Activated T-cell treated with anti-CD3 and anti-CD28 coated beads, Interleukin-2, amount 50 U/mL, for 72 hours (primary cell): ENCODE measurements around the gene GTF3C1. TPM values are rescaled to one million over a fixed set of nuclear protein-coding genes. Genes with fewer than 3 reads are reported as not detected.

ENCODE experiments used
- ATAC-seq, 2 donors: fragments of 150-1000 bp; cut with Tn5 transposase; replicated peaks in 1 of 2; 2 replicates each; pipeline ENCODE4 v1.10.0; 2021; ENCODE audit warnings: moderate library complexity in 2 of 2, mild to moderate bottlenecking in 1 of 2
- DNase-seq, 2 donors: peaks; one replicate each; pipeline ENCODE4 v3.0.0; 2021 to 2022; ENCODE audit warnings: mixed read lengths in 1 of 2
- H3K27ac Mint-ChIP-seq: one replicate; pipeline ENCODE4 v1.8.0; 2022; ENCODE audit warnings: mild to moderate bottlenecking, moderate library complexity, mixed read lengths
- H3K27me3 Mint-ChIP-seq: one replicate; pipeline ENCODE4 v1.8.0; 2022; ENCODE audit warnings: low read depth, mixed read lengths
- H3K36me3 Mint-ChIP-seq, 2 donors: one replicate each; pipeline ENCODE4 v1.8.0; 2022; ENCODE audit warnings: mixed read lengths in 2 of 2, mild to moderate bottlenecking in 1 of 2; ENCODE audit not compliant: insufficient read depth in 2 of 2
- H3K4me1 Mint-ChIP-seq: one replicate; pipeline ENCODE4 v1.8.0; 2022; ENCODE audit warnings: low read depth, mixed read lengths
- H3K4me3 Mint-ChIP-seq, 2 donors: one replicate each; pipeline ENCODE4 v1.8.0; 2022; ENCODE audit warnings: mild to moderate bottlenecking in 2 of 2, mixed read lengths in 2 of 2, moderate library complexity in 2 of 2
- H3K9me3 Mint-ChIP-seq, 2 donors: one replicate each; pipeline ENCODE4 v1.8.0; 2022; ENCODE audit warnings: mixed read lengths in 2 of 2
- total RNA-seq, 2 donors: library from RNA; stranded (reverse); gene quantifications; one replicate each; pipeline ENCODE4 v1.2.3, GENCODE V29; 2022

Gene GTF3C1, protein sequence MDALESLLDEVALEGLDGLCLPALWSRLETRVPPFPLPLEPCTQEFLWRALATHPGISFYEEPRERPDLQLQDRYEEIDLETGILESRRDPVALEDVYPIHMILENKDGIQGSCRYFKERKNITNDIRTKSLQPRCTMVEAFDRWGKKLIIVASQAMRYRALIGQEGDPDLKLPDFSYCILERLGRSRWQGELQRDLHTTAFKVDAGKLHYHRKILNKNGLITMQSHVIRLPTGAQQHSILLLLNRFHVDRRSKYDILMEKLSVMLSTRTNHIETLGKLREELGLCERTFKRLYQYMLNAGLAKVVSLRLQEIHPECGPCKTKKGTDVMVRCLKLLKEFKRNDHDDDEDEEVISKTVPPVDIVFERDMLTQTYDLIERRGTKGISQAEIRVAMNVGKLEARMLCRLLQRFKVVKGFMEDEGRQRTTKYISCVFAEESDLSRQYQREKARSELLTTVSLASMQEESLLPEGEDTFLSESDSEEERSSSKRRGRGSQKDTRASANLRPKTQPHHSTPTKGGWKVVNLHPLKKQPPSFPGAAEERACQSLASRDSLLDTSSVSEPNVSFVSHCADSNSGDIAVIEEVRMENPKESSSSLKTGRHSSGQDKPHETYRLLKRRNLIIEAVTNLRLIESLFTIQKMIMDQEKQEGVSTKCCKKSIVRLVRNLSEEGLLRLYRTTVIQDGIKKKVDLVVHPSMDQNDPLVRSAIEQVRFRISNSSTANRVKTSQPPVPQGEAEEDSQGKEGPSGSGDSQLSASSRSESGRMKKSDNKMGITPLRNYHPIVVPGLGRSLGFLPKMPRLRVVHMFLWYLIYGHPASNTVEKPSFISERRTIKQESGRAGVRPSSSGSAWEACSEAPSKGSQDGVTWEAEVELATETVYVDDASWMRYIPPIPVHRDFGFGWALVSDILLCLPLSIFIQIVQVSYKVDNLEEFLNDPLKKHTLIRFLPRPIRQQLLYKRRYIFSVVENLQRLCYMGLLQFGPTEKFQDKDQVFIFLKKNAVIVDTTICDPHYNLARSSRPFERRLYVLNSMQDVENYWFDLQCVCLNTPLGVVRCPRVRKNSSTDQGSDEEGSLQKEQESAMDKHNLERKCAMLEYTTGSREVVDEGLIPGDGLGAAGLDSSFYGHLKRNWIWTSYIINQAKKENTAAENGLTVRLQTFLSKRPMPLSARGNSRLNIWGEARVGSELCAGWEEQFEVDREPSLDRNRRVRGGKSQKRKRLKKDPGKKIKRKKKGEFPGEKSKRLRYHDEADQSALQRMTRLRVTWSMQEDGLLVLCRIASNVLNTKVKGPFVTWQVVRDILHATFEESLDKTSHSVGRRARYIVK (N-terminal part only)
- total RNA-seq: 10 to 100 TPM; 49.6 to 61.1 TPM

DNA sequence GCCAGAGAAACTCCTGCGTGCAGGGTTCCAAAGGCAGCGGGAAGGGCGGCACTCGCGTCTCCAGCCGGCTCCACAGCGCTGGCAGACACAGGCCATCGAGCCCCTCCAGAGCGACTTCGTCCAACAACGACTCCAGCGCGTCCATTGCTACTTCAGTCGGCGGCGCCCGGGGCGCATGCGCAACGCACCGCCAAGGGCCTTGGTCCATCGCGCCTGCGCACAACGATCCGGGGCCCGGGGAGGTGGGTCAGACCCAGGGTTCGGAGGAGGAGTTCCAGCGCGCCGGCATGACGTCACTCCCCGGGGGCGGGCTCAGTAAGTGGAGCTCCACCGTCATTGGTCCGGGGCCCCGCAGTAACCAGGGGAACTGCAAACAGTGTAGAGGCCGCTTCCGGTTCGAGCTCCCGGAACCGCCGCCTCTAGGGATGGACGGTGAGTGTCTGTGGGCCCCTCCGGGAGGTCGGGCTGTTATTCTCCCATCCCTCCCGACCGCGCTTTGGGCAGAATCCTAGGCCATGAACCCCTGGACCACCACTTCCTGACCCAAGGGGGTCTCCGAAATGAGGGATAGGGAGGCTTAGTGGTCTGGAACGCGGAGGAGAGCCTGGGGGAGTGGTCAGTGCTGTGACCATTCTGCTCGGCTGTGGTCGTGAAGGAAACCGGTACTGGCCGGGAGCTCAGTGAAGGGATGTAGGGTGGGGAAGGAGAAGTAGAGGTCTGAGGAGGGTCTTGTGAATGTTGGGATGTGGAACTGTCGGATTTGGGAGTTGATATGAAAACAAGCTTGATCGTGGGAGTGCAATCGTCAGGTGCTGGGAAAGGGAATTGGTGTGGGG is at the start of gene GTF3C1, which contains the start of gene KATNIP:
TSS of gene GTF3C1 (minus strand) at position 168 of the 836 bp plus-strand sequence. CDS start at position 145, 23 bp downstream.
TSS of gene KATNIP (plus strand) at position 399 of the 836 bp plus-strand sequence. CDS start at position 426, 27 bp downstream.
- ATAC-seq (peak; percentile 97), DNase-seq (peak; percentile 100)
- Mint-ChIP-seq H3K4me1 (peaks cover 43% of the 10 kb centered on the region), H3K27ac (peak within 1 kb of the TSS; percentile 97), H3K27me3 (no peaks in the 10 kb centered on the region), H3K4me3 (peak within 1 kb of the TSS; percentile 96 to 99), H3K36me3 (peaks cover 0 to 7% of the 10 kb centered on the region in 2 donors), H3K9me3 (no peaks in the 10 kb centered on the region)

DNA sequence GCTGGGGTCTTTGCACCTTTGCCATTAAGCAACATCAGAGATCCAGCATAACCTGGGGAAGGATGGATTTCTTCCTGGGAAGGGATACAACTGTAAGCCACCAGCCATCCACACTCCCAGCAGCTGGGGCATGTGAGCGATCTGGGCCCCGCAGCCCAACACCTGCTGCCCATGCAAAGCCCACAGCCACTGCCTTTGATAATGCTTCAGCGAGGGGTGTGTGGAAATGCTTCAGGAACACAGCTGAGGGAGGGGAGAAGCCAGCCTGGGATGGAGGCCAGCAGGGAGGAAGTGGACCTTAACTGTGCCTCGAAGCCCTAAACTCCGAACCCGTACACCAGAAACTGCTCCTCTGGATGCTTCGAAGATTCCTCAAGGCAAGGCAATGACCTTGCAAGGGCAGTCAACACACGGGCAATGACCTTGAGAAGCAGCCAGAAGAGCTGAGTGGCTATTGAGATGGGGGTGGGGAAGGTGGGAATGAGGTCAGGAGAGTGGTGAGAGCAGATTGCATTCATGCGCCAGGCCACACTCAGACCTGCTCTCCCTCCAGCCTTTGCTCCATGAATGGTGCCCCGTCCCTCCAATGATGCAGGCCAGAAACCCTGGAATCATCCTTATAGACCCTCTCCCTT is 49.3 kb upstream of the GTF3C1 start:
- Mint-ChIP-seq H3K27me3 (no peaks in the 10 kb centered on the region), H3K36me3 (no peaks in the 10 kb centered on the region), H3K4me3 (no peak overlapping the region), H3K27ac (no peak overlapping the region), H3K4me1 (no peaks in the 10 kb centered on the region), H3K9me3 (no peaks in the 10 kb centered on the region)
- DNase-seq (no peak), ATAC-seq (no peak)

DNA sequence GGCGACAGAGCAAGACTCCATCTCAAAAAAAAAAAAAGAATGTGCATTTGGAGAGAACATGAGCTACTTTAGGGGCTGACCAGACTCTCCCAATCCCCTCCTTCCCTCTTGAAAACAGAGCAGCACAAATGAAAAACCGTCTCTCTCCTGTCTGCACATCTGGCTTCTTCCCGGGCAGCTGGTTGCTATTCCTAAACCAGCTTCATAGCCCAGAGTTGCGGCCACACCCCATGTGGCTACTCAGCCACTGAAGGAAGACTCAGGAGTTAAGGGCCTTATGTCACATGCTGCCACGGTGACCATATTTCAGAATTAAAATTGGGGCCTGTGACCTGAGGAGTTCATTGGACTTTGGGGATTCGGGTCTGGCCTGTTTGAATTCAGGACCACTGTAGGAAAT is 48.5 kb upstream of the GTF3C1 start:
- no peak overlapping the region for H3K27ac Mint-ChIP-seq
- DNase-seq (no peak), ATAC-seq (no peak)
- H3K4me3 Mint-ChIP-seq: no peak overlapping the region
- no peaks in the 10 kb centered on the region for H3K4me1 Mint-ChIP-seq
- H3K27me3 Mint-ChIP-seq: no peaks in the 10 kb centered on the region
- H3K9me3 Mint-ChIP-seq: no peaks in the 10 kb centered on the region
- H3K36me3 Mint-ChIP-seq: no peaks in the 10 kb centered on the region

DNA sequence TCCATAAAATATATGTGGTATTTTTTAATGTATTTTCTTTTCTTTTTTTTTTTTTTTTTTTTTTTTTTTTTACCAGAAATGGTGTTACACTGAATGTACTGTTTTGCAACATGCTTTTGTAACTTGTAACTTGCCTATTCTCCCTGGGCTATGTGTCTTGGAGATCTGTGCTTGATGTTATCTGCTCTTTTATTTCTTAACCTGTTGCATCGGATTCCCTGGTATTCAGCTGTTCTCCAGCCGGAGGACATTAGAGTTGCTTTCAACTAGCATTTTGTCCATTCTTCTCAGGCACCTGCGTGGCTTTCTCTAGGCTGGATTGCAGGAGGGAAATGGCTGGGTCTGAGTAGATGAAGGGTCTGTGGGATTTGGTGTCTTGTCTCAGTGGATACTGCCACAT is 47.6 kb upstream of the GTF3C1 start:
- H3K9me3 Mint-ChIP-seq: no peaks in the 10 kb centered on the region
- no peak for ATAC-seq
- no peak for DNase-seq
- H3K27ac Mint-ChIP-seq: no peak overlapping the region
- H3K4me3 Mint-ChIP-seq: no peak overlapping the region
- H3K36me3 Mint-ChIP-seq: no peaks in the 10 kb centered on the region
- H3K4me1 Mint-ChIP-seq: no peaks in the 10 kb centered on the region
- no peaks in the 10 kb centered on the region for H3K27me3 Mint-ChIP-seq

DNA sequence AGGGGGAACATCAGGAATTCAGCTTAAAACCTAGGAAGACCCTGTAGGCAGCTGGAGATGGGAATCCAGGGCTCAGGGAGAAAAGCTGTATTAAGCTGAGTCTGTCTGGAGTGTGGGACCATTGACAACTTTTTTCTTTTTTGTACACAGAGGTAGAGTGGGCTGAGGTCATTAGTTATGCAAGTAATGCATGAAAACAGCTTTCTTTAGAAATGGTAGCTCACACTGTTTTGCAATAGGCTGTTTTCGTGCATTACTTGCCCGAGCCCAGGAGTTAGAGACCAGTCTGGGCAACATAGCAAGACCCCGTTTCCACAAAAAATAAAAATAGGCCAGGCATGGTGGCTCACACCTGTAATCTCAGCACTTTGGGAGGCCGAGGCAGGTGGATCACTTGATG is 46.7 kb upstream of the GTF3C1 start:
- no peak for ATAC-seq
- DNase-seq: no peak
- H3K4me1 Mint-ChIP-seq: no peaks in the 10 kb centered on the region
- no peaks in the 10 kb centered on the region for H3K36me3 Mint-ChIP-seq
- H3K27me3 Mint-ChIP-seq: no peaks in the 10 kb centered on the region
- no peaks in the 10 kb centered on the region for H3K9me3 Mint-ChIP-seq
- H3K4me3 Mint-ChIP-seq: no peak overlapping the region
- H3K27ac Mint-ChIP-seq: no peak overlapping the region

DNA sequence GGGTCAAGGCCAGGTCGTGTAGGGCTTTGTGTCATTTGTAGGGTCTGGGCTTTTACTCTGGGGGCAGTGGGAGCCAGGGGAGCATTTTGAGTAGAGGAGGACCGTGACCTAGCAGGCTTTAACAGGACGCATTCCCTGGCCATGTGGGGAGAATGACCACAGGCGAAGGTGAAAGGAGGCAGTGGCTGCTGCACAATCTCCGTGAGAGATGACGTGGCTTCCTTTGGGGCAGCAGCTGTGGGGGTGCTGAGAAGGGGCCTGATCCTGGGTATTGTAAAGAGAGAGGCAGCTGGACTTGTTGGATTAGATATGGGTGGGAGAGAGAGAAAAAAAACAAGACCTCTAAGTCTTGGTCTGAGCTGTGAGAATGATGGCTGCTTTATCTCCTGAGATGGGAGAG is 46.3 kb upstream of the GTF3C1 start:
- no peak overlapping the region for H3K27ac Mint-ChIP-seq
- no peak for ATAC-seq
- no peaks in the 10 kb centered on the region for H3K27me3 Mint-ChIP-seq
- no peak overlapping the region for H3K4me3 Mint-ChIP-seq
- H3K4me1 Mint-ChIP-seq: no peaks in the 10 kb centered on the region
- no peaks in the 10 kb centered on the region for H3K36me3 Mint-ChIP-seq
- DNase-seq: no peak
- no peaks in the 10 kb centered on the region for H3K9me3 Mint-ChIP-seq

DNA sequence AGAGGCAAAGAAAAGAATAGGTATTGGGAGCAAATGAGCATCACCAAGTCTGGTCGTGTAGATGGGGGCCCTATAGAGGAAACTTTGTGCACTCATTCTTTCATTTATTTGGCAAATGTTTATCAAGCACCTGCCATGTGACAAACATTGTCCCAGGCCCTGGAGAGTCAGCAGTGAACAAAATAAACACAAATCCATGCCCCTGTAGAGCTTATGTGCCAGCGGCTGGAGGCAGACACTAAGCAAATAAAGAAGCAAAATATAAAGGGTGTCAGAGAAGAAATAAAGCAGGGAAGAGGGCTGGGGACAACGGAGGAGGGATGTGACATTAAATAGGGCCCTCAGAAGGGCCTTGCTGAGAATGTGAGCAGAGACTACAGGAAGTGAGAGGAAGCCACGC is 45.8 kb upstream of the GTF3C1 start:
- no peaks in the 10 kb centered on the region for H3K36me3 Mint-ChIP-seq
- no peak for DNase-seq
- H3K4me3 Mint-ChIP-seq: no peak overlapping the region
- H3K4me1 Mint-ChIP-seq: no peaks in the 10 kb centered on the region
- peaks cover 2 to 3% of the 10 kb centered on the region in 2 donors for H3K9me3 Mint-ChIP-seq
- H3K27me3 Mint-ChIP-seq: no peaks in the 10 kb centered on the region
- no peak overlapping the region for H3K27ac Mint-ChIP-seq
- ATAC-seq: no peak

DNA sequence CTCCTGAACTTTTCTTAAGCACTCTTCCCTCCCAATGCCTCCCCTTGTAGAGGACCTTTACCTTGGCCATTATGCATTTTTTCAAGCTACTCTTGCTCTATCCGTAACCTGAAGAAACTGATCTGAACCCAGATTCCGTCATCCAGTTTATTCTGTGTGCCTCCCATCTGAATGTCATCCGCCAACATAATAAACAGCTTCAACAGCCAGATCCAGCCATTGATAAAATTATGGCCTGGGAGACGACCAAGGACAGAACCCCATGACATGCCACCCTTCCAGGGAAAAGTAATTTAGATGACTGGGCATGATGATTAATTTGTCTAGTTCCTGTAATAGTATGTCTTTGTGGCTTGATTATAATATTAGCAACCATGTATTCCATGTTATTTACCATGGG is 42.1 kb upstream of the GTF3C1 start:
- no peak overlapping the region for H3K4me3 Mint-ChIP-seq
- no peaks in the 10 kb centered on the region for H3K27me3 Mint-ChIP-seq
- peaks cover 0 to 3% of the 10 kb centered on the region in 2 donors for H3K36me3 Mint-ChIP-seq
- peaks cover 2 to 3% of the 10 kb centered on the region in 2 donors for H3K9me3 Mint-ChIP-seq
- ATAC-seq (no peak), DNase-seq (no peak)
- H3K27ac Mint-ChIP-seq: no peak overlapping the region
- H3K4me1 Mint-ChIP-seq: no peaks in the 10 kb centered on the region

DNA sequence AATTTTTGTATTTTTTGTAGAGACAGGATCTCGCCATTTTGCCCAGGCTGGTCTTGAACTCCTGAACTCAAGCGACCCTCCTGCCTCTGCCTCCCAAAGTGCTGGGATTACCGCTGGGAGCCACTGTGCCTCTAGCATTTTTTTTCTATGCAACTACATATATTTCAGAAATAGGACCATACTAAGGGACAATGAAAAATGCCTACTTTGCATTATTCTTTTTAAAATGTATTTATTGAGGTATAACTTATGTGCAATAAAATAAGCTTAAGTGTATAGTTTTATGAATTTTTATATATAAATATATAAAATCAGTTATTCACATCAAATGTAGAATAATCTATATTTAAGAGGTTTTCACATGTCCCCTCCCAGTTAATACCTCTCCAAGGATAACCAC is 38.3 kb upstream of the GTF3C1 start:
- H3K27ac Mint-ChIP-seq: no peak overlapping the region
- no peaks in the 10 kb centered on the region for H3K27me3 Mint-ChIP-seq
- no peak for DNase-seq
- H3K36me3 Mint-ChIP-seq: peaks cover 0 to 3% of the 10 kb centered on the region in 2 donors
- no peaks in the 10 kb centered on the region for H3K4me1 Mint-ChIP-seq
- no peak for ATAC-seq
- H3K9me3 Mint-ChIP-seq: peaks cover 2 to 3% of the 10 kb centered on the region in 2 donors
- no peak overlapping the region for H3K4me3 Mint-ChIP-seq

DNA sequence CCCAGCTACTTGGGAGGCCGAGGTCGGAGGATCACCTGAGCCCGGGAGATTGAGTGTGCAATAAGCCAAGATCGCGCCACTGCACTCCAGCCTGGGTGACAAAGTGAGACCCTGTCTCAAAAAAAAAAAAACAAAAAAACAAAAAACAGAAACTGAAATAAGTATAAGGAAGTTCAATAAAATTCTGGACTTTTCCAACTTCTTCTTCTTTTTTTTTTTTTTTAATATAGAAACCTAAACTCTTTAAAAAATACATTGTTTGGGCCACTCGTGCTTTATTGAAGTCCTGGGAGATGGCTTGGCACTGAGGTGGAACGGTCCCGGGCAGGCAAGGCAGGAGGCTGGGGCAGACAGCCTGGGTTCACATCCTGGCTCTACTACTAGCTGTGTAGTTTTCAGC is 37.0 kb upstream of the GTF3C1 start:
- Mint-ChIP-seq H3K36me3 (peaks cover 0 to 8% of the 10 kb centered on the region in 2 donors), H3K4me3 (no peak overlapping the region), H3K27ac (no peak overlapping the region), H3K4me1 (no peaks in the 10 kb centered on the region), H3K27me3 (no peaks in the 10 kb centered on the region), H3K9me3 (peaks cover 2 to 3% of the 10 kb centered on the region in 2 donors)
- ATAC-seq (no peak), DNase-seq (no peak)

DNA sequence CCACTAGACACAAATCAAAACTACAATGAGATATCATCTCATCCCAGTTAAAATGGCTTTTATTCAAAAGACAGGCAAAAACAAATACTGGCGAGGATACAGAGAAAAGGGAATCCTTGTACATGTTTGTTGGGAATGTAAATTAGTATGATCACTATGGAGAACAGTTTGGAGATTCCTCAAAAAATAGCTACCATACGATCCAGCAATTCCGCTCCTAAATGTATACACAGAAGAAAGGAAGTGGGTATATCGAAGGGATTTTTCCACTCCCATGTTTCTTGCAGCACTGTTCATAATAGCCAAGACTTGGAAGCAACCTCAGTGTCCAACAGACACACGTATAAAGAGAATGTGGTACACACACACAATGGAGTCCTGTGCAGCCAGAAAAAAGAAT is 35.5 kb upstream of the GTF3C1 start:
- DNase-seq (no peak), ATAC-seq (no peak)
- peaks cover 0 to 6% of the 10 kb centered on the region in 2 donors for H3K36me3 Mint-ChIP-seq
- H3K4me1 Mint-ChIP-seq: peaks cover under 1% of the 10 kb centered on the region
- no peak overlapping the region for H3K27ac Mint-ChIP-seq
- no peak overlapping the region for H3K4me3 Mint-ChIP-seq
- no peaks in the 10 kb centered on the region for H3K27me3 Mint-ChIP-seq
- no peaks in the 10 kb centered on the region for H3K9me3 Mint-ChIP-seq

DNA sequence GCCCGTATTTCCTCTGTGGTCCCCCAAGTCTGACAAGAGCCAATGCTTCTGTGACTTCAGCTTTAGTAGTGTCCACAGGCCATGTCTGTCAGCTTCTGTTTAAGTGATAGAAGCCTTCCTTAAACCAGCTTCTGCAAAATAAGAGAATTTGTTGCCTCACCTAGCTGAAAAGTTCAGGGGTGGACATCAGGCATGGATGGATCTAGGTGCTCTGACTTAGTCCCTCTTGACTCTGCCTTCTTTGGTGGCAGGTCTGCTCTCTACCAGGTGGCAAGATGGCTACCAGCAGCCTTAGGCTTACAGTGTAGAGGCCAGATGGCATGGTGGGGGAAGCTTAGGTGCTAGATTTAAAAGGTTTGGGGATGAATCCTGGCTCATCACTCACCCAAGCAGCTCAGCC is 33.9 kb upstream of the GTF3C1 start:
- H3K27me3 Mint-ChIP-seq: no peaks in the 10 kb centered on the region
- H3K27ac Mint-ChIP-seq: no peak overlapping the region
- no peak for ATAC-seq
- no peak overlapping the region for H3K4me3 Mint-ChIP-seq
- peaks cover 15% of the 10 kb centered on the region for H3K4me1 Mint-ChIP-seq
- DNase-seq: no peak
- no peaks in the 10 kb centered on the region for H3K9me3 Mint-ChIP-seq
- peaks cover 2 to 5% of the 10 kb centered on the region in 2 donors for H3K36me3 Mint-ChIP-seq
